GM21528 (cell line): ENCODE data around the gene ACCS.

ENCODE experiments used
- ATAC-seq: cut with Tn5 transposase; IDR thresholded peaks from one replicate; pipeline ENCODE4 v1.9.1; 2021; ENCODE audit warnings: mild to moderate bottlenecking, moderate library complexity; ENCODE audit not compliant: unreplicated experiment, low FRiP score

Gene ACCS

GRCh38 chr11:44036811-44037657 lies 29.0 kb upstream of the ACCS start:
- ATAC-seq = no peak

GRCh38 chr11:44037658-44037998 lies 28.4 kb upstream of the ACCS start:
- no peak for ATAC-seq

DNA sequence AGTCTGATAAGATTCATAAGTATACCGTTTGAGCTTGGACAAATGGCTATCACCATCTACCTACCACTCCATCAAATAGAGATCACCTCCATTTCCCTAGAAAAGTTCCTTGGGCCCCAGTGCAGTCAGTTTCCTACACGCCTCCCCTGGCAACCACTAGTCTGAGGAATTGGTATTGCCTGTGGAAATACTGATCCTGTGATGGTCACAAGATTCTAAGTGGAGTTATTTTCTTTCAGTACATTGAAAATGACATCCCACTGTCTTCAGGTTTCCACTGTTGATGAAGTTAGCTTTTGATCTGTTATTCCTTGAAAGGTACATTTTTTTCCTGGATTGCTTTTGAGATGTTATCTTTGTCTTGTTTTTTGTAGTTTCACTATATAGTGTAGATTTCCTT lies 22.9 kb upstream of the ACCS start:
- ATAC-seq = no peak

GRCh38 chr11:44046182-44046581 lies 19.9 kb upstream of the ACCS start:
- no peak for ATAC-seq

- no peak for ATAC-seq
These were observed 18.8 kb upstream of the ACCS start for GRCh38 chr11:44047298-44047697.

DNA sequence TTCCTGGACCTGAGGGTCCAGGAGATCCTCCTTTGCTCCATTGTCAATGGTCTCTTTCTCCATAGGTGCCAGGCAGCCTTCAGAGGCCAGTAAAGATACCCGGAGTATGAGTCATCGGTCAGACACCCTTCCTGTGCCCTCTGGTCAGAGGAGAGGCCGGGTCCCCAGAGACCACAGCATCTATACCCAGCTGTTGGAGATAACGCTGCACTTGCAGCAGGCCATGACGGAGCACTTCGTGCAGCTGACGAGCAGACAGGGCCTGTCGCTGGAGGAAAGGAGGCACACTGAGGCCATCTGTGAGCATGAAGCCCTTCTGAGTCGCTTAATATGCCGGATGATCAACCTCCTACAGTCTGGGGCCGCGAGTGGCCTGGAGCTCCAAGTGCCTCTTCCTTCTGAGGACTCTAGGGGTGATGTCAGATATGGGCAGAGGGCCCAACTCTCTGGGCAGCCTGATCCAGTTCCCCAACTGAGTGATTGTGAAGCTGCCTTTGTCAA lies 18.1 kb upstream of the ACCS start, which contains the start of gene ACCSL:
ACCSL (plus strand) TSS at position 51 of the 501 bp plus-strand sequence; CDS start at position 107, 56 bp downstream.
- ATAC-seq = no peak

- no peak for ATAC-seq
These were observed 16.2 kb upstream of the ACCS start for GRCh38 chr11:44049832-44050231.

GRCh38 chr11:44051171-44051570 lies 14.9 kb upstream of the ACCS start:
- no peak for ATAC-seq

- no peak for ATAC-seq
These were observed 8.7 kb upstream of the ACCS start for GRCh38 chr11:44057340-44057739.

- no peak for ATAC-seq
These were observed 7.8 kb upstream of the ACCS start for GRCh38 chr11:44058275-44058674.

- ATAC-seq = no peak
These were observed 859 bp upstream of the ACCS start for GRCh38 chr11:44065161-44065661.

DNA sequence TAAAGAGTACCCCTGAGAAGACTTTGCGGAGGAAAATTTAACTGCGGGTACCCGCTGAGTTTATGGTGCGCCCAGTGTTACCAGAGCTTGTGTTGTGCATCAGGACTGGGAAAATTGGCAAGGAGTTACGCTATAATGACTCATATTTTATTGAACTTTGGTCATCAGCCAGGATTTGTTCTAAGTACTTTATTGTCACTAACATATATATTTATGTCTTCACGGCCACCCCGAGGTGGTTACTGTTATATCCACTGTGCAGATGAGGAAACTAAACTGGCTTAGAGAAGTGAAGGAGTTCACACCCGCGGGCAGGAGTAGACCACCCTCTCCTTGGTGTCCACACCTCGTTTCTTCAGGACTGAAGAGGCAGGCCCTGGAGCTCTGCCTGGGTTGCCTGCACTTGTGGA lies 667 bp downstream of the ACCS start:
- no peak for ATAC-seq

GRCh38 chr11:44067266-44067665 lies 1.2 kb downstream of the ACCS start:
- ATAC-seq = no peak

DNA sequence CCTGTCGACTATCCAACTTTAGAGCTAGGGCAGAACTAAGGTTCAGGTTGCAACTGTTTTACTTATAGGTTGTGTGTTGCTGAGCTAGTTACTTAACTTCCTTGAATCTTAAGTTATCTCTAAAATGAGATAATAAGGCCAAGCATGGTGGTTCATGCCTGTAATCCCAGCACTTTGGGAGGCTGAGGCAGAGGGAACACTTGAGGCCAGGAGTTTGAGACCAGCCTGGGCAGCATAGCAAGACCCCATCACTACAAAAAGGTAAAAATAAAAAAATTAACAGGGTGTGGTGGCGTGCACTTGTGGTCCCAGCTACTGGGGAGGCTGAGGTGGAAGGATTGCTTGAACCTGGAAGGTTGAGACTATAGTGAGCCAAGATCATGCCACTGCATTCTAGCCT lies 2.1 kb downstream of the ACCS start:
- ATAC-seq = no peak

GRCh38 chr11:44071157-44071556 lies 5.1 kb downstream of the ACCS start:
- ATAC-seq = no peak

DNA sequence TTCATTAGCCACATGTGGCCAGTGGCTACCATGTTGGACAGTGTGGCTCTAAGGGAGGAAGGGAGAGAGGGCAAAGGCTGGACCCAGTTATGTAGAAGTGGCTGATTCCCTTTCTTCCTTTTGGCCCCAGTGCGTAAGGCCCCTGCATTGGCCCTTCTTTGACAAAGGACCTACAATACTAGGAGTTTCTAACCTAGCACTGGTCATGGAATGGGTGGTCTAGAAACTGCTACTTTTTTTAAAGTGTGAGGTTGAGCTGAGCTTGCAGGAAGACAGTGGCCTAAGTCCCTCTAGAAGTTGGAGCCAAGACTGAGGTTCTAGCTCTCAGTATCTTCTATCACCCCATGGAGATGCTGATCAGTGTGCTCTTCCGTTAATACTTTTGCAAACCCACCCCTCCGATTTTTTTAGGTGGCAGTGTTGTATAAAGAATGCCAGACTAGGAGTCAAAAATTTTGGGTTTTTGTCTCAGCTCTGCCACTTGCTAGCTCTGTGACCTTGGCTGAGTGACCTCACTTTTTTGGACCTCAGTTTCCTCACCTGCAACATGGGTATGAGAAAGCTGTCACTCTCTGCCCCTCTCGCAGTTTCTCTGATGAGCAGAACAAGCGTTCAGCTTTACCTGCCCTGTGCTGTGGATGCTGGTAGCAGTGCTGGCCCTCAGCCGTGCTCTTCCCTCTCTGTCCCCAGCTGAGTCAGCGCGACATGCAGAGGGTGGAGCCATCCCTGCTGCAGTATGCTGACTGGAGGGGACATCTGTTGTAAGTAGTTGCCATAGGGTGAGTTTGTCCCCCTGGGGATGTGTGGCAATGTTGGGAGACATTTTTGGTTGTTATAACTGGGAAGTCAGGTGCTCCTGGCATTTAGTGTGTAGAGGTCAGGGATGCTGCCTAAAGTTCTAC lies 6.9 kb downstream of the ACCS start:
- no peak for ATAC-seq

DNA sequence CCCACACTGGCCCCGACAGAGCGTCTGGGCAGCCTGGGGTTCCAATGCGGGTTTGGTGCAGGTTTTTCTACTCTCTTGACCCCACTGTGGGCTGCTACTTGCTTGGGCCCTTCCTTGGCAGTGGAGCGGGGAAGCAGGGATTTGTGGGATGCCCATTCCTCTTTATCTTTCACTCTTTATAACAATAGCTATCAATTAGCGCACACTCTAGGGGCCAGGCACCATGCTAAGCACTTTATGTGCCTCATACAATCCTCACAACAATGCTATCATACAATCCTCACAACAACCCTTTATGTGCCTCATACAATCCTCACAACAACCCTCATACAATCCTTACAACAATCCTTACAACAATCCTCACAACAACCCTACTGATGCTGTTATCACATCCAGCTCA lies 12.7 kb downstream of the ACCS start:
- ATAC-seq = no peak

DNA sequence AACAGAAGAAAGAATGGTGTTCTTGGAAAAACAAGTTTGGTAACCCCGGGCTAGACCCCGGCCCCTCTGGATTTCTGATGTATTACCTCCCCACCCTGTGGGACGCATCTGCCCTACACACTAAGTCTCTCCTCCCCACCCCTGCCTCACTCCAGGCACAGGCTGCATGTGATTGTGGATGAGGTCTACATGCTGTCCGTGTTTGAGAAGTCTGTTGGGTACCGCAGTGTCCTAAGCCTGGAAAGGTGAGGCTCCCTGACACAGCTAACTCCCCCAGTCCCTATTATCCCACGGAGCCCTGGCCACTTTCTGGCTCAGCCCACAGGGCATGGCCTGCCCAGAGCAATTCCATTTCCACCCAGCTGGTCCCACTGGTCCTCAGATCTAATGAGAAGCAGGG lies 13.3 kb downstream of the ACCS start:
- ATAC-seq = no peak

DNA sequence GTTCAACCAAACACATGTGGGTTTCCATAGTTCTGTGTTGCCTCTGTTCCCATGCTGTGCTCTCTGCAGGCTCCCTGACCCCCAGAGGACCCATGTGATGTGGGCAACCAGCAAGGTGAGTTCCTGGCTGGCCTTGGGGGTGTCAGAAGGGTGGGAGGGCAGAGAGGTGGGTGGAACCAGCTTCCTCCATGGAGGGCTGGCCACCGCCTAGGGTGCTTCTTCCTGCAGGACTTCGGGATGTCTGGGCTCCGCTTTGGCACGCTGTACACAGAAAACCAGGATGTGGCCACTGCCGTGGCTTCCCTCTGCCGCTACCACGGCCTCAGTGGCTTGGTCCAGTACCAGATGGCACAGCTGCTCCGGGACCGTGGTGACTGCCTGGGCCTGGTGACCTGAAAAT lies 14.9 kb downstream of the ACCS start:
- no peak for ATAC-seq

GRCh38 chr11:44082645-44083044 lies 16.6 kb downstream of the ACCS start:
- no peak for ATAC-seq

- no peak for ATAC-seq
These were observed 17.4 kb downstream of the ACCS start for GRCh38 chr11:44083433-44083832.
